Stimulated activated CD8-positive, alpha-beta memory T cell treated with anti-CD3 and anti-CD28 coated beads, Interleukin-7, amount 100 ng/mL, for 4 hours (primary cell): Measurements from ENCODE around the gene GALE.

ENCODE experiments used
- DNase-seq, 2 donors: peaks; one replicate each; pipeline ENCODE4 v3.0.0-alpha.2; 2020; ENCODE audit warnings: low read depth in 2 of 2

GALE gene

GRCh38 chr1:23751050-23751814 lies 49.3 kb downstream of the GALE start:
- no peak for DNase-seq

- DNase-seq, result no peak
Measured at GRCh38 chr1:23748016-23748415, 52.5 kb downstream of the GALE start.
